Fibroblast of peridontal ligament (primary cell): ENCODE data around the gene SLC35E2B.
"Not testable (repeated sequence)": the region's sequence is repeated elsewhere in the genome, so short reads cannot be mapped to it uniquely, and the experiment has no call there.

Source experiments
- DNase-seq: peaks from one replicate; pipeline ENCODE4 v3.0.0-alpha.2; 2010; ENCODE audit errors: extremely low read depth

SLC35E2B gene

DNA sequence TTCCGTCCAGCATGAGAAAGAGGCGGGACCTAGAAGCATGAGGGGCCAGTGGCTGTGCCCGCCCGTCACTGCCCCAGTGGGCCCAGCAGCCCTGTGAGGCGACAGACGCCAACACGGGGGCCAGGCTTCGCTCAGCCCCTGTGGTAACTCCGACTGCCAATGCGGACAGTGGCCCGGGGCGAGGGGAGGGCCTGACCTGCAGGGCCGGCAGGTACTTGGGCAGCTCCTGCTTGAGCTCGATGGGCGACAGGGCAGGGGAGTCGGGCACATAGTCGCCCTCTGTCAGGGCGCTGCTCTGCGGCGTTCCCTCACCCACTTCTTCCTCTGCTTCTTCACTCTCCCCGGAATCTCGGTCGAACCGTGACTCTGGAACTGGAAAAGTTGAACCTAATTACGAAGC, 52.5 kb downstream of the SLC35E2B start:
- not testable (repeated sequence) for DNase-seq

DNA sequence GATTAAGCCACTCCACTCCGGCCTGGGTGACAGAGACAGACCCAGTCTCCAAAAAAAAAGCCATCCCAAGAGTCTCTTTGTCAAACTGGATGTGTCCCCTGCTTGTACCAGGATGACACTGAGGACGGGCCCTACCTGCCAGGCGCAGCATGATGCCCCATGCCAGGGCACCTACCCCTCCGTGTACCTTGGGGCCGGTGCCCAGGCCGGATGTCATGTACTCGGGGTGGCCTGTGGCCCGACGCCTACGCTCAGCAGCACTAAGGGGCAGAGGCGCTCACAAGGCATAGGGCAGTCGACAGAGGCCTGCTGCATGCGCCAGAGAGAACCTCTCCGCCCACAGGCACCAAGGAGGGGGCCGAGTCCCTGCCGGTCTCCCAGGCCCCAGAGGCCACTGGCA, 53.2 kb downstream of the SLC35E2B start:
- DNase-seq: not testable (repeated sequence)

DNA sequence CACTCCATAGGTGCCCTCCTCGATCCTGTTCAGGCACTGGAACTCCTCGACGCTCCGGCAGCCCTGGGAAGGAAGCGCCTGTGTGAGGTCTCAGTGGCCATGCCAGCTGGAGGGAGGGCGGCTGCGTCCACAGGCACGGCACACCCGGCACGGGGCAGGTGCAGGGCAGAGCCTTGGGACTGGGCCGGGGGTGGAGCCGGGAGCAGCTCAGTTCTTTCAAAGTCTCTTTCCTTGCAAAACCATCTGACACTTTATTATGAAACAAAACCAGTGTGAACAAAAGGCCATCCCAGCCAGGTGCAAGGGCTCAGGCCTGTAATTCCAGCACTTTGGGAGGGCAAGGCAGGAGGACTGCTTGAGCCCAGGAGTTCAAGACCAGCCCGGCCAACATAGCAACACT, 54.1 kb downstream of the SLC35E2B start:
- not testable (repeated sequence) for DNase-seq

DNA sequence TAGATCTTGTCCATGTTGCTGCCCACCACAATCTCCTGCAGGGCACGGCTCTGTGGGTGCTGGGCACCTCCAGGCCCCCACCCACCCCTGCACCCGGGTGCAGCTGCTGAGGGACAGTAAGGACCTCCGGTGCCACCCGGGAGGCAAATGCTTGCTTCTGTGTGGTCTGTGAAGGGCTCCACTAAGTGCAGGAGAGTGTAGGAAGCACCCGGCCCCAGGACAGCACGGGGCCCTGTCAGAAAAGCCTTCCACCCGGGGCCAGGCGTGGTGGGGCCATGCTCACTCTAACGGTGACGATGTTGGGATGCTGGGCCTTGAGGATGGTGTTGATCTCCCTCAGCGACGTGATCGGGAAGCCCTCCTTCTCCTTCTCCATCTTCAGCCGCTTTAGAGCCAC, 55.1 kb downstream of the SLC35E2B start:
- not testable (repeated sequence) for DNase-seq

DNA sequence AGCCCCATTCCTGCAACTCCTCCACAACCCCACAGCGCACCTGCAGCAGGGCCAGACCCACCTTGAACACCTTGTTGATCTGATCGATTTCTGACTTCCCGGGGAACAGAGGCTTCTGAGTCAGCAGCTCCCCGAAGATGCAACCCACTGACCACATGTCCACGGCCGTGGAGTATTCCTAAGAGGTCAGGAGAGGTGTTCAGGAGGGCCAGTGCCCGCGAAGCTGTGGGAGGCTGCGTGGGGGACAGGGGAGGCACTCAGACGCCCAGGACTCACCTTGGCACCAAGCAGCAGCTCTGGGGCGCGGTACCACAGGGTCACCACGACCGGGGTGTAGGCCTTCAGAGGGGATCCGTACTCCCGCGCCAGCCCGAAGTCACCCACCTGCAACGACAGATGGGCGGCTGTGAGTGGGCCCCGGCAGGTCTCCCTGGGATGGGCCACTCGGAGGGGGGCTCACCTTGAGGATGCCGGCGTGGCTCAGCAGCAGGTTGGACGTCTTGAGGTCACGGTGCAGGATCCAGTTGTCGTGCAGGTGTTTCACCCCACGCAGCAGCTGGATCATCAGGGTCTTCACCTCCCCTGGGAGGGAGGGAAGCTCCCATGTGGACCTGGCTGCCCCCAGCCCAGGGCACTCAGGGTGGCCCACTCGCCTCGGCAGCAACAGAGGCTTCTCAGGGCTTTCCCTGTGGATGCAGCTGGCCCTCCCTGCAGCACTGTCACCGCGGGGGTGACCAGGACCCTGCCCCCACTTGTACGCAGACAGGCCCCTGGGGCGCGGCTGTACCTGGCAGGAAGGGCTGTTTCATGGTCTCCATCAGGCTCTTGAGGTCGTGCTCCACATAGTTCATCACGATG, 55.7 kb downstream of the SLC35E2B start:
- DNase-seq: not testable (repeated sequence)

DNA sequence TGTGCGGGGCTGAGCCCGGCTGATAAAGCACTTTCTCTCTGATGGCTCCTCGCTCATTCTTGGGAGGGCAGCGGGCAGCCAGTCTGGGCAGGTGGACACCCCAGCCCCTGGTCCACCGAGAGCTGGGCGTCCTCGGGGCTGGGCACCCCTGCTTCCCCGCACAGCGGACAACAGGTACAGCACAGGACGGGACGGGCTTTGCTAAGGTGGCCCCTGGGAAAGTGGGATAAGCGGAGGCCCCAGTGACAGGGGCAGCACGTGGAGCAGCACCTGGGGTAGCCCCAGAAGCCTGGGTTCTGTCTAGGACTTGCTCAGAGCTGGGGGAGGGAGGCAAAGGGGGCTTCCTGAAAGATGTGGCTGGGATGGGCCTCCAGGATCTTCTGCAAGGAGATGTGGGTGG, 58.0 kb downstream of the SLC35E2B start:
- not testable (repeated sequence) for DNase-seq

DNA sequence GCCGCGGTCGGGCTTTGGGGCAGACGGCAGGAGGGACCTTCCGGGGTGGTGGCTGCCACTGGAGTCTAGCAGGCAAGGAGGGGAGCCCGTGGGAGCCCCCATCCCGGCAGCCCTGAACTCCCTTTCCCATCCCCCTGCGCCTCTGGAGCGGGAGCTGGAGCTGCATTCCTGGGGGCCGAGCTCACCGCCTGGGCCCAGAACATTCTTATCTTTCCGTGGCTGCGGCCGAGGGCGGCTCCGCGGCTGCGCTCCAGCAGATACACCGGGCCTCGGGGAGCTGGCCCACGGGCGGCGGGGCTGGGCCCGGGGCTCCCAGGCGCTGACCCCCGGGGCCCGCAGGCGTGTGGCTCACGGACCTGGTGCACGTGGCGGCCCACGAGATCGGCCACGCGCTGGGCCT, 59.2 kb downstream of the SLC35E2B start:
- not testable (repeated sequence) for DNase-seq

DNA sequence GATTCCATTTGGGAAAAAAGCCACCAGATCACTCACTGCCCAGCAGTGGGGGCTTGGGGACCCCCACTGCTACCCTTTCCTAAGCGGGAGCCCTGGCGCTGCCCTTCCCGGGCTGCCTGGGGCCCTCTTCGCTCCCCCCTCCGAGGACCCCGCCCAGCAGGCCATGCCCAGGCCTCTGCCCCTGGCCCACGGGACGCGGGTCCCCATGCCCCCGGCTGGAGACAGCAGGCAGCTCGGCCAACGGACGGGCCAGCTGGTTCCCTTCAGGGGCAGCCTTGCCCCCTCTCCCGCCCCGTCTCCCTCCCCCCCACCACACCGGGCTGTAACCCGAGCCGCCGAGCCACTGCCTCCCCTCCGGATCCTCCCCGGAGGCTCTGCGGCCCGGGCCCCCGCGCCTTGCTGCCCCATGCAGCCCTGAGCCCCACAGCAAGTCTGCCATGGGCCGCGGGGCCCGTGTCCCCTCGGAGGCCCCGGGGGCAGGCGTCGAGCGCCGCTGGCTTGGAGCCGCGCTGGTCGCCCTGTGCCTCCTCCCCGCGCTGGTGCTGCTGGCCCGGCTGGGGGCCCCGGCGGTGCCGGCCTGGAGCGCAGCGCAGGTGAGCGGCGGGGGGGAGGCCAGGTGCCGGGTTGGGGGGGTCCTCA, 60.7 kb downstream of the SLC35E2B start, which contains the start of gene MMP23B:
Gene MMP23B (plus strand): TSS at position 392 of the 639 bp plus-strand sequence. CDS start 46 bp downstream, at position 438.
- no peak for DNase-seq

DNA sequence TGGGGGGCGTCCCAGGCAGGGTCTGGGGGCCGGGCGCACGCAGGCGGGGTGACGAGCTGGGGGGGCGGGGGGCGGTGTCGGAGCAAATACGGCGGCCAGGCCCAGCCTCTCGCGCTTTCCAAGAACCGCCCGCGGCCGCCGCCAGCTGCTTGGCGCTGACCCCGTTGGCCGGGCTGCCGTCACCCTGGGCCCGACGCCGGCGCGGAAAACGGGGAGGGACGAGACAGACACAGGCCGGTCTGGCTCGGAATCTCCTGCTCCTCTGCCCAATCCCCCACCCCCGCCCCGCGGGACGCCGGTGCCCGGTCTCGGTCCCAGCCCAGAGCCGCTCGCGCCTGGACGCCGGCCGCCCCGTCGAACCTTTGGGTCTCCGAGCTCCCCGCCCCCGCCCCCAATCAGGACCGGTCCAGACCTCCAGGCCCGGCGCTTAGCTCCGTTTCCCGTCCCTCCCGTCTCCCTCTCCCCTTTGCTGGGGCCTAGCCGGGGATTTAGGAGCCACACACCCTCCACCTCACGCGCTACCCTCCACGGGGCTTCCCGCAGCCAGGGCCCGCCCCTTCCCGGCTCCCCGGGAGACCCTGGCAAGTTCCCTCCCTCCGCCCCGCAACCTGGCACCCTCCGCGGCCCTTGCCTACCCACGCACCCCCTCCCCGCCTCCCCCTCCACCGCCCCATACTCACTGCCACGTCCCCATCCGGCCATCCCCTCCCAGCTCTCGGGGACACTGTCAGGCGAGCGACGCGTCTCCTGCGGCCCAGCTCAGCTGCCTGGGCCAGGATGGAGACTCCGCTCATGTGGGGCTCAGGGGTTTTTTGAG, 61.4 kb downstream of the SLC35E2B start:
- peak; percentile 23 for DNase-seq

DNA sequence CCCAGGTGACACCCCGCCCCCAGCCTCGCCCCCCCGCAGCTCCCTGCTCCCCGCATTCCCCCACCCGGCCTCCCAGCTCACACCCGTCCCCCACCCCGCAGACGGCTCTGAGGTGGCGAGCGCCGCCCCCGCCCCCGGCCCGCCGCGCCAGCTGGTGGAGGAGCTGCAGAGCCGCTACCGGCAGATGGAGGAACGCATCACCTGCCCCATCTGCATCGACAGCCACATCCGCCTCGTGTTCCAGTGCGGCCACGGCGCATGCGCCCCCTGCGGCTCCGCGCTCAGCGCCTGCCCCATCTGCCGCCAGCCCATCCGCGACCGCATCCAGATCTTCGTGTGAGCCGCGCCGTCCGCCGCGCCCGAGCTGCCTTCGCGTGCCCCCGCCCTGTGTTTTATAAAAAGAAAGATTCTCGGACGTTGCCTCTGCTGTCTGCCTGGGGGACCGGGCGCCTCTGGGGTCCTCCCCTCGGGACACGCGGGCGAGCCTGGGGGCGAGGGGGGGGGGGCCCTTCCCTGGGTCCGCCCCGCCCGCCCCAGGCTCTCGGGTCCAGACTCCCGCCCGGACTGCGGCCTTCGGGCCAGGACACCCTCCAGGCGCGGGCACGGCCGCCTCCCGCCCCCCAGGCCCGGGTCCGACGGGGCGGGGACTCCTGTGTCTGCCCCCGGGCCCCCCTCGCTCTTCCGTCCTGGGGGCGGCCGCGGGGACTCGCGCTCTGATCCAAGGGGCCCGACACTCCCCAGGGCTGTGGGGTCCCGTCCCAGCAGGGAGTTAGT, 62.2 kb downstream of the SLC35E2B start:
- no peak for DNase-seq

DNA sequence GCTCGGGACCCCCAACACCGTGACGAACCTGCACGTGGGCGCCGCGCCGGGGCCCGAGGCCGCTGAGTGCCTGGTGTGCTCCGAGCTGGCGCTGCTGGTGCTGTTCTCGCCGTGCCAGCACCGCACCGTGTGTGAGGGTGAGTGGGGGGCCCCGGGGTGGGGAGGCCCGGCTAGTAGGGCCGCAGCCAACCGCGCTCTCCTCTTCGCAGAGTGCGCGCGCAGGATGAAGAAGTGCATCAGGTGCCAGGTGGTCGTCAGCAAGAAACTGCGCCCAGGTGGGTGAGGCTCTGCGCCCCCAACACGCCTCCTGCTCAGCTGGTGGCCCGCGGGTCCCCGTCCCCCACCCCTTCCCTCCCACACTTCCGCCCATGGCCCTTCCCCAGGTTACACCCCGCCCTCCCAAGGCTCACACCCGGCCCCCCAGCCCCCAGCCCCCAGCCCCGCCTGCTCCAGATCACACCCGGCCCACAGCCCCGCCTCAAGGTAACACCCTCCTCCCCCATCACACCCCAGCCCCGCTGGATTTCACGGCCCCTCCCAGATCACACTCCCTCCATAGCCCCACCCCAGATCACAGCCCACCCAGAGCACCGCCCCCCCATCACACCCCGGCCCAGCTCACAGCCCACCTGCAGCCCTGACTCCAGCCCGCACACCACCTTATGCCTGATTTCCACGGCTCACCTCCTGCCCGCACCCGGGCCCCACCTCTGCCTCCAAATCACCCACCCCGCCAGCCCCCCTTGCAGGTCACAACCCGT, 63.0 kb downstream of the SLC35E2B start:
- DNase-seq: no peak

DNA sequence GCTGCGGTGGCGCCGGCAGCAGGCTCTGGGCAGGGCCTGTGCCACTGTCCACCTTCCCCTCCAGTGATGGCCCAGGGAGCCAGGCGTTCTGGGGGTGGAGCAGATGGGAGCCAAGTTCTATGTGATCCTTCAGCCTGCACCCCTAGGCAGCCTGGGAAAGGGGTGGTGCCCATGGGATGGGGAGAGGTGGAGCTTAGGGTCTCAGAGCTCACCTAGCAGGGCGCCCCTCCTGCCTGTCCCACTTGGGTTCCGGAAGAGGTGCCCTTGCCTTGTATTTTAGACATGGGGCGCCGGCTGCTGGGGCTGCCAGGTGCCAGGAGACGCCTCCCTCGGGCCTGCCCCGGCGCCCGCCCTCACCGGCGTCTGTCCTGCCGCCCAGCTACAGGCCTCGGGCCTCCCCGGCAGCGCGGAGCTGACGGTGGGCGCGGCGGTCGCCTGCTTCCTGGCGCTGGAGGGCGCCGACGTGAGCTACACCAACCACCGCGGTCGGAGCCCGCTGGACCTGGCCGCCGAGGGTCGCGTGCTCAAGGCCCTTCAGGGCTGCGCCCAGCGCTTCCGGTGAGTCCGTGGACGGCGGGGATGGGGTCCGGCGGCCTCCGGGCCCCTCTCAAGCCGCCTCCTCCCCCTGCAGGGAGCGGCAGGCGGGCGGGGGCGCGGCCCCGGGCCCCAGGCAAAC, 63.7 kb downstream of the SLC35E2B start:
- DNase-seq: no peak

DNA sequence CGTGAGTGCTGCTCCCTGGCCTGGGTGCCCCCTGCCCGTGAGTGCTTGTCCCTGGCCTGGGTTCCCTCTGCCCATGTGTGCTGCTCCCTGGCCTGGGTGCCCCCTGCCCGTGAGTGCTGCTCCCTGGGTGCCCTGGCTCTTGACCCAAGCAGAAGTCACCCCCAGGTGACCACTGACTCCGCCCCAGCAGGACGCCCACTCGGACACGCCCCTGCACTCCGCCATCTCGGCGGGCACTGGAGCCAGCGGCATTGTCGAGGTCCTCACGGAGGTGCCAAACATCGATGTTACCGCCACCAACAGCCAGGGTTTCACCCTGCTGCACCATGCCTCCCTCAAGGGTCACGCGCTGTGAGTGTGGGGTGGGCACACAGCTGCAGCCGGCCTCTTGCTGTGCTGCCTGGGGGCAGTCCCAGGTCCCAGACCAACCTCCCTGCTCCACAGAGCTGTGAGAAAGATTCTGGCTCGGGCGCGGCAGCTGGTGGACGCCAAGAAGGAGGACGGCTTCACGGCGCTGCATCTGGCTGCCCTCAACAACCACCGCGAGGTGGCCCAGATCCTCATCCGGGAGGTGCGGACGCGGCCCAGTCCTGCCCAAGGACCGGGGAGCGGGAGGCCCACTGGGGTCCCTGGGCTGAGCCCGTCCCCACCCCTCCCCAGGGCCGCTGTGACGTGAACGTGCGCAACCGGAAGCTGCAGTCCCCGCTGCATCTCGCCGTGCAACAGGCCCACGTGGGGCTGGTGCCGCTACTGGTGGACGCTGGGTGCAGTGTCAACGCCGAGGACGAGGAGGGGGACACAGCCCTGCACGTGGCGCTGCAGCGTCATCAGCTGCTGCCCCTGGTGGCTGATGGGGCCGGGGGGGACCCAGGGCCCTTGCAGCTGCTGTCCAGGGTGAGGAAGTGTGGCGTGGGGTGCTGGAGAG, 64.5 kb downstream of the SLC35E2B start:
- no peak for DNase-seq

DNA sequence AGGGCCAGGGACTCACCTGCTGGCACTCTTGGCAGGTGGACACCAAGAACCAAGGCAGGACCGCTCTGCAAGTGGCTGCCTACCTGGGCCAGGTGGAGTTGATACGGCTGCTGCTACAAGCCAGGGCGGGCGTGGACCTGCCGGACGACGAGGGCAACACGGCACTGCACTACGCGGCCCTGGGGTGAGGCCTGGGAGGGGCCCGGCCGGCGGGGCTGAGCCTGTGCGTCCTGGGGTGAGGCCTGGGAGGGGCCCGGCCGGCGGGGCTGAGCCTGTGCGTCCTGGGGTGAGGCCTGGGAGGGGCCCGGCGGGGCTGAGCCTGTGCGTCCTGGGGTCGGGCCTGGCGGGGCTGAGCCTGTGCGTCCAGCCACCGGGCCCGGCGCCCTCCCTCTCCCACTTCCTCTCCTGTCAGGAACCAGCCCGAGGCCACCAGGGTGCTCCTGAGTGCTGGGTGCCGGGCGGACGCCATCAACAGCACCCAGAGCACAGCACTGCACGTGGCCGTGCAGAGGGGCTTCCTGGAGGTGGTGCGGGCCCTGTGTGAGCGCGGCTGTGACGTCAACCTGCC, 65.2 kb downstream of the SLC35E2B start:
- no peak for DNase-seq

DNA sequence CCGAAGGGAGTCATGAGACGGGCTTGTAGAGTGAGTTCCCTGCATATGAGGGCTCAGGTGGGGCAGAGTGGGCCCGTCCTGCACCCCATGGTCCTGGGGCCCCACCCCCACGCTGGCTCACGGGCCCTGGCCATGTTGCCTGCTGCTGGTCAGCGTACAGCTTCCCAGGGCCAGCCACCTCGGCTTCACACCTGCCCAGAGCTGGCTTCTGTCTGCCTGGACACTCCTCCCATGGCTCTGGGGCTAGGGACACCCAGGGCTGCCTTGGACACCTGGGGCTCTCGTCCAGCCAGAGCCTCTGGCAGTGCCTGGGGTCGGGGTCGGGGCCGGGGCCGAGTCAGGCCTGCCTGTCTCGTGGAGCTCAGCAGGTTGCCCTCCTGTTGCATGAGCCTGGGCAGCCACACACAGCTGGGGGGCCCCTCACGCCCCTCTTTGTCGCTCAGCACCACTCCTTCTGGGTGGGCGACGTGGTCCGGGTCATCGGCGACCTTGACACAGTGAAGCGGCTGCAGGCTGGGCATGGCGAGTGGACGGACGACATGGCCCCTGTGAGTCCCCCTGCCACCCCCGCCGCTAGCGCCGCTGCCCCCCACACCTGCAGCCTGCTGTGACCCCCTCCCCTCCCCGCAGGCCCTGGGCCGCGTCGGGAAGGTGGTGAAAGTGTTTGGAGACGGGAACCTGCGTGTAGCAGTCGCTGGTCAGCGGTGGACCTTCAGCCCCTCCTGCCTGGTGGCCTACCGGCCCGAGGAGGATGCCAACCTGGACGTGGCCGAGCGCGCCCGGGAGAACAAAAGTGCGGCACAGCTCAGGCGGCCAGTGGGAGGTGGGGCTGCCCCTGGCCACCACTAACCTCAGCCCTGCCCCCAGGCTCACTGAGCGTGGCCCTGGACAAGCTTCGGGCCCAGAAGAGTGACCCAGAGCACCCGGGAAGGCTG, 66.1 kb downstream of the SLC35E2B start:
- DNase-seq: no peak

DNA sequence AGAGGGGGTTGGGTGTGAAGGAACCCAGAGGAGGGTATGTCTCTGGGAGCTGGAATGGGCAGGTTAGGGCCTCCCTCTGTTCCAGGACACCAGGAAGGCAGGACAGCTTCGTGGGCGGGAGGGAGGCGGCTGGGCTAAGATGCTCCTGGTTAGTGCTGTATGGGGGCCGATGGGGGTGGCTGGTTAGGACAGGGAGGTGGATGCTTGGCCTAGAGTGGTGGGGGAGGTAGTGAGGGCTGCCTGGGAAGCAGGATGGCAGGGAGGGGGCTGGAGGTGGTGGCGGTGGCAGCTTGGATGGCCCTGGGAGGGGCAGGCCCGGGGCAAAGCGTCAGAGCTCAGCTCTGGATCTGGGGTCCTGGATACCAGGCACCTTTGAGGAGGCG, 66.8 kb downstream of the SLC35E2B start:
- DNase-seq: no peak

DNA sequence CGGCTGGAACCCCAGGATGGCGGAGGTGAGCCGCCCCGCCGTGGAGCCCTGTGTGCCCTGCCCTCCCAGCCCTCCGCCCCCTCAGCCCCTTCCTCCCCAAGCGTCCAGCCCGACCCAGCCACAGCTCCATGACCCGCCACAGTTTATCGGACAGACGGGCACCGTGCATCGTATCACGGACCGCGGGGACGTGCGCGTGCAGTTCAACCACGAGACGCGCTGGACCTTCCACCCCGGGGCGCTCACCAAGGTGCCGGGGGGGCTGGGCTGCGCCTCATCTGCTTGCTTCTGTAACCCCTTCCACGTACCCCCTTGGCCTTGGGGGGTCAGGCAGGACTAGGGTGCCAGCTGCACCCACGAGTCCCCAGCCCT, 67.2 kb downstream of the SLC35E2B start:
- no peak for DNase-seq
